K562 (cell line): ENCODE results near the gene CHRM4. TPM values are rescaled to one million over a fixed set of nuclear protein-coding genes. Genes with fewer than 3 reads are reported as not detected.

Experiments
- CHAMP1 ChIP-seq: fragments of 450-650 bp; IDR thresholded peaks from 2 replicates; pipeline ENCODE4 v1.6.1; 2016; ENCODE audit warnings: mild to moderate bottlenecking
- CREM ChIP-seq: IDR thresholded peaks from 2 replicates; pipeline ENCODE4 v1.6.1; 2014; ENCODE audit warnings: antibody characterized with exemption, low read depth
- CXXC5 ChIP-seq: fragments of 250-450 bp; sonication (Bioruptor Pico); IDR thresholded peaks from 2 replicates; pipeline ENCODE4 v1.8.0; 2022; ENCODE audit warnings: inconsistent platforms, mild to moderate bottlenecking, moderate library complexity
- E2F6 ChIP-seq, 2 experiments: IDR thresholded peaks; 2 replicates each; pipeline ENCODE4 v1.6.1; 2011; ENCODE audit warnings: borderline replicate concordance in 1 of 2, control low read depth in 1 of 2, low read depth in 1 of 2, low read length in 1 of 2, mild to moderate bottlenecking in 1 of 2, mixed read lengths in 1 of 2, moderate library complexity in 1 of 2; ENCODE audit not compliant: insufficient read depth in 1 of 2, insufficient read length in 1 of 2, poor library complexity in 1 of 2, severe bottlenecking in 1 of 2; ENCODE audit errors: extremely low read depth in 1 of 2
- HMGXB4 ChIP-seq: sonication (generic); formaldehyde crosslinking; IDR thresholded peaks from 2 replicates; pipeline ENCODE4 v1.8.1; 2023; ENCODE audit warnings: mild to moderate bottlenecking, missing genetic modification reagents
- KDM2B ChIP-seq: fragments of 250-450 bp; sonication (Bioruptor Pico); IDR thresholded peaks from 2 replicates; pipeline ENCODE4 v1.8.0; 2021; ENCODE audit warnings: mild to moderate bottlenecking, moderate library complexity
- MAZ ChIP-seq, 2 experiments: fragments of 450-650 bp in 1 of 2; sonication (generic) in 1 of 2; formaldehyde crosslinking; IDR thresholded peaks in 1 of 2; conservative IDR thresholded peaks in 1 of 2; 2 replicates each; pipeline versions ENCODE4 v1.4.0 to v1.5.0; 2020; ENCODE audit warnings: mild to moderate bottlenecking in 1 of 2, missing genetic modification reagents in 1 of 2
- MTA3 ChIP-seq: fragments of 450-650 bp; formaldehyde crosslinking; IDR thresholded peaks from 2 replicates; pipeline ENCODE4 v1.6.1; 2017; ENCODE audit warnings: mild to moderate bottlenecking, borderline replicate concordance
- NFYB ChIP-seq: IDR thresholded peaks from 2 replicates; pipeline ENCODE4 v1.6.1; 2011; ENCODE audit warnings: mild to moderate bottlenecking, moderate library complexity; ENCODE audit not compliant: insufficient read length; ENCODE audit errors: extremely low read depth
- NR2C2 ChIP-seq, 2 experiments: fragments of 200-800 bp in 1 of 2; sonication (Bioruptor generic) in 1 of 2; sonication (generic) in 1 of 2; formaldehyde crosslinking in 1 of 2; IDR thresholded peaks; 2 replicates each; pipeline versions ENCODE4 v1.6.1 to v1.8.0; 2016 to 2022; ENCODE audit warnings: mild to moderate bottlenecking in 1 of 2, missing compliant biosample characterization in 1 of 2, missing genetic modification characterization in 1 of 2, missing genetic modification reagents in 1 of 2
- NR4A1 ChIP-seq, 2 experiments: fragments of 250-450 bp in 1 of 2; fragments of 450-650 bp in 1 of 2; sonication (Bioruptor Pico) in 1 of 2; IDR thresholded peaks; 2 replicates each; pipeline versions ENCODE4 v1.4.0 to v1.6.1; 2016 to 2020; ENCODE audit warnings: mild to moderate bottlenecking in 2 of 2, missing compliant biosample characterization in 1 of 2, missing genetic modification characterization in 1 of 2, moderate library complexity in 1 of 2
- POLR2G ChIP-seq: fragments of 200-400 bp; formaldehyde crosslinking; IDR thresholded peaks from 2 replicates; pipeline ENCODE4 v1.6.1; 2017; ENCODE audit warnings: low read depth, mild to moderate bottlenecking, antibody characterized with exemption, low read length, moderate library complexity
- RBBP5 ChIP-seq: fragments of 200-600 bp; sonication (generic); IDR thresholded peaks from 2 replicates; pipeline ENCODE4 v1.6.1; 2012; ENCODE audit warnings: borderline replicate concordance, mild to moderate bottlenecking, low read length, control low read depth, inconsistent platforms; ENCODE audit not compliant: insufficient read depth, poor library complexity, severe bottlenecking
- RBFOX2 ChIP-seq: fragments of 200-400 bp; formaldehyde crosslinking; IDR thresholded peaks from 2 replicates; pipeline ENCODE4 v1.6.1; 2017; ENCODE audit warnings: low read depth, mild to moderate bottlenecking, low read length, moderate library complexity
- RBM22 ChIP-seq: fragments of 200-400 bp; formaldehyde crosslinking; IDR thresholded peaks from 2 replicates; pipeline ENCODE4 v1.6.1; 2018; ENCODE audit warnings: low read length, low read depth; ENCODE audit not compliant: poor library complexity, severe bottlenecking
- ZNF175 ChIP-seq: fragments of 200-800 bp; sonication (Bioruptor generic); IDR thresholded peaks from 2 replicates; pipeline ENCODE4 v1.6.1; 2016; ENCODE audit warnings: low read depth, mild to moderate bottlenecking, missing genetic modification characterization, missing compliant biosample characterization
- ZNF263 ChIP-seq: sonication (generic); formaldehyde crosslinking; IDR thresholded peaks from 2 replicates; pipeline ENCODE4 v1.8.0; 2022; ENCODE audit warnings: mild to moderate bottlenecking, missing genetic modification reagents, borderline replicate concordance
- ZNF384 ChIP-seq: IDR thresholded peaks from 2 replicates; pipeline ENCODE4 v1.6.1; 2012; ENCODE audit warnings: low read depth, low read length, improper control_type of control experiment
- polyA plus RNA-seq, 8 experiments: library from polyadenylated mRNA; depleted of rRNA in 4 of 8; stranded (reverse) in 5 of 8; unstranded in 3 of 8; fragments of >200 nt; fragmentation: Nextera tagmentation in 2 of 8; fragmentation: Illumina TruSeq in 1 of 8; extraction: Ambion mirVana in 2 of 8; extraction: Trizol in 1 of 8; gene quantifications; 2 replicates each; pipeline versions ENCODE4 v1.2.1 to v1.2.3, GENCODE V29; 2011 to 2014; ENCODE audit warnings: inconsistent platforms in 1 of 8, missing spikeins in 1 of 8
- total RNA-seq, 7 experiments: library from RNA; depleted of rRNA in 6 of 7; stranded (reverse); fragments of >200 nt in 6 of 7; fragmentation: Illumina TruSeq in 2 of 7; extraction: Trizol in 2 of 7; gene quantifications; 2 replicates each; pipeline versions ENCODE4 v1.2.1 to v1.2.3, GENCODE V29; 2011 to 2021; ENCODE audit warnings: low replicate concordance in 1 of 7

The CHRM4 gene
- total and polyA plus RNA-seq, 9 of the 15 experiments (the other 6 are each of a cell fraction or from before 2014, with no cell fraction given) = 0.22 to 1.3 (median 0.40) TPM; not detected in 2

DNA sequence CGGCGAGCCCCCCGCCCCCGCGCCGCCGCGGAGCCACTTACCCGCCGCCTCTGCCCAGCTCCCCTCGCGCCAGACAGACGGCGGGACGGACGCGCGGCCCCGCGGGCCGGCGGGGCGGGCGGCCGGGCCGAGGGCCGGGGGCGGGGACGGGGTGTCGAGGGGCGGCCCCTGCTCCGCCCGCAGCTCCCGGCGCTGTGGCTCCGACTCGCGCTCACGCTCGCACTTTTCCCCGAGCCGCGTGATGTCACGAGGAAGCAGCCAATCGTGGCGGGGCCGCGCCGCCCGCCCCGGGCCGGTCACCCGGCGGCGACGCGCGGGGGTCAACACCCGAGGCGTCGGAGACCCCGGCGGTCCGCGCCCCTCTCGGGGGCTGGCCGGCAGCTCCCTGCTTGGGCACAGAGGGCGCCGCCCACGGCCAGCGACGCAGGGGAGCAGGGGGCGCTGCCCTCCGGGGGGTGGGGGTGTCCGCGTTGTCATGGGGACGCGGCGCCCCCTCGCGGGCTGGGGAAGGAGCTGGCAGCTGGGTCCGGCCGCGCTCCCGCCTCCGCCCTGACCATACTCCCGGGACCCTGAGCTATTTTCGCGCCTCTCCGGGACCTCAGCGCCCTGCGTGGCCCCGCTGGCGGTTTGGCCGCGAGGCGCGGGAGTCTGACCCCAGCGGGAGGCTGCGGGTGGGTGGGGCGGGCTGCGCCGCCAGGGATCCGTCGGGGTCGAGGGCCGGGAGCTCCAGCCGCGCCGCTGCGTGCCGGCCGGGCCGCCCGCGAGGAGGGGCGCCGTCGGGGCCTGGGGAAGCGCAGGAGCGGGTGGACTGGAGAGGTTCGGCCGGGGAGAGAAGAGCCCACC, at the start of gene CHRM4 (continued):
- TF ChIP-seq CHAMP1 = no peak
- no peak for TF ChIP-seq ZNF175
- TF ChIP-seq RBM22 = peak; percentile 72
- peak; percentile 2; the same call in 1 of the 2 replicates for TF ChIP-seq ZNF263 (CRISPR knock-in tag)
- peak in 1 of 2 experiments; percentile 69; a peak in 2 of 4 replicates for TF ChIP-seq MAZ (CRISPR knock-in tag; conservative IDR thresholded peaks at IDR 0.05 in 1 of 2, IDR thresholded peaks at IDR 0.05 in 1 of 2)
- 0 out of 2 replicates have a peak, but pooled peaks have one; percentile 29 for TF ChIP-seq RBFOX2
- no peak for TF ChIP-seq KDM2B (CRISPR knock-in tag)
- peak; percentile 38 to 83 for TF ChIP-seq E2F6 (IDR thresholded peaks at IDR 0.05; ENCODE audit: borderline replicate concordance in 1 of 2, extremely low read depth in 1 of 2, insufficient read depth in 1 of 2, insufficient read length in 1 of 2, low read depth in 1 of 2, low read length in 1 of 2, poor library complexity in 1 of 2, severe bottlenecking in 1 of 2)
- TF ChIP-seq HMGXB4 (CRISPR knock-in tag) = no peak
- TF ChIP-seq NFYB = peak; percentile 34
- no peak for TF ChIP-seq NR4A1 (CRISPR knock-in tag; IDR thresholded peaks at IDR 0.05)
- TF ChIP-seq NR4A1 (tag; IDR thresholded peaks at IDR 0.05) = no peak
- no peak for TF ChIP-seq ZNF384
- peak; percentile 64 for TF ChIP-seq RBBP5
- TF ChIP-seq MTA3 = peak; percentile 46; the same call in 1 of the 2 replicates
- TF ChIP-seq POLR2G = peak; percentile 69
- 0 out of 2 replicates have a peak, but pooled peaks have one; percentile 38 for TF ChIP-seq NR2C2 (CRISPR knock-in tag; IDR thresholded peaks at IDR 0.05)
- no peak for TF ChIP-seq NR2C2 (tag; IDR thresholded peaks at IDR 0.05)
- TF ChIP-seq CXXC5 = peak; percentile 82
- TF ChIP-seq CREM = peak; percentile 33
- TF ChIP-seq, all 486 proteins: peak for 44
